GM19351 (cell line): ENCODE measurements around the gene CCDC146.
"Not testable (repeated sequence)": the region's sequence is repeated elsewhere in the genome, so short reads cannot be mapped to it uniquely, and the experiment has no call there.

Experiments used
- ATAC-seq: cut with Tn5 transposase; IDR thresholded peaks from one replicate; pipeline ENCODE4 v1.9.1; 2021; ENCODE audit warnings: mild to moderate bottlenecking, moderate library complexity; ENCODE audit not compliant: unreplicated experiment

The CCDC146 gene

DNA sequence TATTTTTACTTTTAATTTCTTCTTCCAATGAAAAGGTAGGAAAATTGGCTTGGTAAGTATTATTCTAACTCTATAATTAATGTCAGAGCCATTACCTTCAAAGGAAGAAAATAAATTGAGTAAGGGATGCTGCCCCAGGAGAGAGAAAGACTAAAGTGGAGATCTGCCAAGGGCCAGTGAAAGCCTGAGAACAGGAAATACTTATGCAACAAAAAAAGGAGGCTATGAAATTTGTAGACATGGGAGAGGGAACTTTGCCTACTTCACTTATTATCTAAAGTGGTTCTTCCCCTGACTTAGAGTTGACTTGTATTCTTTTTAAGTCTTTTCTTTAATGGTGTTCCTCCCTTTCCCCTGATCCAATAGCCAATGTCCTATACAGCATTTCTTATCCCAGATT lies 29.8 kb downstream of the CCDC146 start:
- not testable (repeated sequence) for ATAC-seq

DNA sequence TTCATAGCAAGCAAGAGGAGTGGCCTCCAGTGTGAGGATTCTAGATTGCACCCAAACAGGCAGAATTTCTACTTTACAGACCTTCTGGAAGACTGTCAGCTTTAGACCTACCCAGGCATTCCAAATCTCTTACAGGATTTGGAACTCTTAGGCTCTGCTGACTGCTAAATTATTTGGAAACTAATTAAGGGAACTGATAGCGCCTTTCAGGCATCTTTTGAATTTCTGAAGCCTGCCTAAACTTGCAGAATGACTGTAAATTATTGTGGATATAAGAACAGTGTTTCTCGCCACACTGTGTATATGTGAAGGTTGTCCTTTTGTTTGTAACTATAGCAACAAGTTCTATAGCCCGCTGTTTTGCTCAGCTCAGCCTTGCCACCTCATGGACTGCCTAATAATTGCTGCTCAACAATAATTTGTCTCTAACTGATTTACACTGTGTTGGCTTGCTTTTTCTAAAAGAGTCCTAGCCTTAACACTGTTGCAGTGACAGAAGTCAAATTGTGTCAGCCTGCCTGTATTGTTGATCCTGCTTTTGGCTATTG lies 32.6 kb downstream of the CCDC146 start:
- peak; percentile 71 for ATAC-seq

- ATAC-seq, result not testable (repeated sequence)
These were observed 33.4 kb downstream of the CCDC146 start for GRCh38 chr7:77155601-77156377.

DNA sequence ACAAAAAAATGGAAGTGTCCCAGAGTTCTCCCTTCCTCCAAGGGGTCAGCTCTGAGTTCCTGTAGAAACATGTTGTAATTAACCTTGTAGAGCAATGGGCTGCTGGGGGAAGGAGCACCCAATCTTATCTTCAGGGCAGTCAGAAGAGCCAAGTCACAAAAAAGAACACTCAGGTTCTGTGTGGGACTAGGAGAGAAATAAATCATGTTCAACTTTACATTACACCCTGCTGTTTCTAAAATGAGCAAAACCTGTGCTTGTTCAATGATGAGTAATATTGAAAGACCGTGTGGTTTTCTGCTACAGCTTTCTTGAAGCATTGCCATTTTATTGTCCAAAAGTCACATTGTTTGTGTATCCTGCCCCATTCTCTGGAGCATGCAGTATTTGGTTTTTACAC lies 34.6 kb downstream of the CCDC146 start:
- peak; percentile 74 for ATAC-seq

GRCh38 chr7:77157446-77157845 lies 35.0 kb downstream of the CCDC146 start:
- peak; percentile 54 for ATAC-seq

DNA sequence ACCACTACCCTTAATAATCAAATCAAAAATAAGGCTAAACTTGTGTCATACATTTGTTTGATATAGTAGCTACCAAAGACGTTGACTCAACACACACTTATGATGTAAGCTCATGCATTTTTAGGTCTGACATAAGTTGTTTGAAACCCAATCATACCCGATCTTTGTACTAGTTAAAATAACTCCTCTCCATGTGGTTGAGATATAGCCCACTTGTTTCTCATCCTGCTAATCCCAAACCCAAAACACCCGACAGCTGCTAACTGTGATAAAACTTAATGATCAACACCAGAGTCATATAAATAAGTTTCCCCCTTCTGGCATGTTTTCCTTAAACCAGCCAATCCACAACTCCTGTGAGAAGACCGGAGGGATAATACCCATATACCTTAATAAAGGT lies 48.7 kb downstream of the CCDC146 start:
- ATAC-seq, result not testable (repeated sequence)

- ATAC-seq, result not testable (repeated sequence)
These were observed 50.2 kb downstream of the CCDC146 start for GRCh38 chr7:77172437-77173172.

DNA sequence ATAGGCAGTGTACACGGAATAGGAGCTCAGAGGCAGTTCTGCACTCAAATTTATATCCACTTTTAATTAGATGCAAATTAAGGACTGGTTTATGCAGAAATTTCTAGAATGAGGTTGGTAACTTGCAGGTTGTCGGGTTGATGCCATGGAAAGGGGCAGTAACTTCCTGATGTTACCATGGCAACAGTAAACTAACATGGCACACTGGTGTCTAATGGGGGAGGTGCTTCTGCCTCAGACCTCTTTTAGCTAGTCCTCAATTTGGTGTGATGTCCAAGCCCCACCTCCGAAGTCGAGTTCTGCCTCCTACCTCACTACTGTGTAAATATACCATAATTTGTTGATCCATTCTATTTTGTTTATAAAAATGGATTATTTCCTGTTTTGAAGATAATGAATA lies 52.0 kb downstream of the CCDC146 start:
- not testable (repeated sequence) for ATAC-seq

DNA sequence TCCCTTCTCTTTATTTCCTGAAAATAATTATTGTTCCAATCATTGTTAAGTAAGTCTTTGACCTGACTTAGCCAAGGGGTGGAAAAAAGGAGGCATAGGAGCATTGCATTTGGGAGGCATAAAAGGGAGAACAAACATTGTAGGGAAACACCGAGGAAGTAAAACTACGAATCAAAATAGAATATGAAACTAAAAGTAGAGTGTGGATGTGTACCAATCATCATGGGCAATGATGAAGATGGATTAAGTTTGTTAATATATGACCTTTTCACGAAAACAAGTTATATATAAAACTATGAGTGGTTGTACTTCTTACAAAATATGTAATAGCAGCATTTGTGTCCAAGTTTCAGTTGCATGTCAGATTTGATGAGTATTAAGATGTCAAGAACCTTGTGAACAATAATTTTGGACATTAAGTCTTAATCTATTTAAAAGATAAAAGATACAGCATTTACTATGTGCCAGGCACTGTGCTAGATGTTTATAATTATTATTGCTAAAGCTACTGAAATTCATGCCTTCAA lies 52.9 kb downstream of the CCDC146 start:
- ATAC-seq, result not testable (repeated sequence)

GRCh38 chr7:77177321-77177904 lies 55.0 kb downstream of the CCDC146 start:
- not testable (repeated sequence) for ATAC-seq

DNA sequence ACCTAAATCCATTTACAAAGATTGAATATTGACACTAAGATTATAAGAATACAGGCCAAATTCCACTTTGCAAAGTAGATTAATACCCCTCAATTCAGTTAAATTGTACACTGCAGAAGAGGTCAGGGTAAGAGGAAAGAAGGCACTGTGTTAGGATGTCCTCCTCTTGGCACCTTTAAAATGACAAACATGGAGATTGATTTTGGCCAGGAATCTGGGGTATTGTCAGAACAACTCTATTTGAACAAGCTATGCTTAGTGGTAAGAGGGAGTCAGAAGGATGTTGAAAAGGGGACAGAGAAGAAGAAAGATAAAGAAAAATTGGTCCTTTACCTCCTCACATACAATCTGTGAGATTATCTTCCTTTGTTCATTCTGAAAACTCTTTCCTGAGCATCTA lies 55.6 kb downstream of the CCDC146 start:
- ATAC-seq, result not testable (repeated sequence)

- no peak for ATAC-seq
These were observed 58.7 kb downstream of the CCDC146 start for GRCh38 chr7:77181015-77181595.

DNA sequence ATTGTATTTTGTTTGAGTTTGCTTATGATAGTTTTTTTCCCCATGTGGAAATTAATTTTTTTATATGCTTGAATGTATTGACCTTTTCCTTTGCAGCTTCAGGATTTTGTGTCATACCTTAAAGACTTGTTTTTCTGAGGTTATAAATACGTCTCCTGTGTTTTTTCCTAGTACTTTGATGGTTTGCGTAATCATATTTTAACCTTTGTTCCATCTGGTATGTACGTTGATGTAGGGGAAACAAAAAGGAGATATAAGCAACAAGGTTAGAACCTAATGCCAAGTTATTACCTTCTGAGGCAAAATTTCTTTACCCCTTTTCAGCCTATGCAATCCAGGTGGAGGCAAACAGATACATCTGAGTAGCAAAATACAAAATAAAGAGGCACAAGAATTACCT lies 59.3 kb downstream of the CCDC146 start:
- no peak for ATAC-seq

- no peak for ATAC-seq
These were observed 59.8 kb downstream of the CCDC146 start for GRCh38 chr7:77182261-77182660.

DNA sequence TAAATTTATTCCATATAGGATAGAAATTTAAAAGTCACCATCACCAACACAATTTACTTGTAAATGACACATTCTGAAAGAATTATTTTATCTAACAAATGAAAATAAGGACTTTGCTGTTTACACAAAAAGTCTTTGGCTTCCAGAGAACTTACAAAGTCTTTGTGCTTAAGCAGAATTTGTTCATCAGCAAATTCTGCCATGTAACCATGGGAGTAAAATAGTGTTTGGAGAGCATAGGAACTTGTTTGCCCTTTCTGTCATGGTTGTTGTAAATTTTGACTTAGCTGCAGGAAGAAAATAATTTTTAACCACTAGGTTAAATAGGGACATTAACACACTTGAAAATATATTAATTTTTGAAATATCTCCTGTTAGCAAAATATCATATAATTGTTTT lies 62.0 kb downstream of the CCDC146 start:
- no peak for ATAC-seq

DNA sequence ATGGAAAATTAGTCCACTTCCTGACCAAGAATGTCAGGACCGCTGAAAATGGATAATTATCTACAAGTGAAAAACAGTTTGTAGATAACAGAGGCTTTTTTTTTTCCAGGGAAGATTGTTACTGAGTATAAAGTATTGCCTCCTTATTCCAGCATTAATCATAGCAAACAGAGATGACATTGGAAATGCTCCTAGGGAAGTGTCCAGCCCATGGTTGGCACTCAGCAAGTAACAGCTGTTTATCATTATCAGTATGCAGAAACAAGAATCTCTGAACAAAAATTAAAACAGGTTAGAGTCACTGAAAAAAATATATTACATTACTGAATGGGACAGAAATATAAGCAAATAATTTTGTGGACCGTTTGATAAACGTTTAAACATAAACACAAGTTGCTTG lies 62.6 kb downstream of the CCDC146 start:
- ATAC-seq, result no peak

DNA sequence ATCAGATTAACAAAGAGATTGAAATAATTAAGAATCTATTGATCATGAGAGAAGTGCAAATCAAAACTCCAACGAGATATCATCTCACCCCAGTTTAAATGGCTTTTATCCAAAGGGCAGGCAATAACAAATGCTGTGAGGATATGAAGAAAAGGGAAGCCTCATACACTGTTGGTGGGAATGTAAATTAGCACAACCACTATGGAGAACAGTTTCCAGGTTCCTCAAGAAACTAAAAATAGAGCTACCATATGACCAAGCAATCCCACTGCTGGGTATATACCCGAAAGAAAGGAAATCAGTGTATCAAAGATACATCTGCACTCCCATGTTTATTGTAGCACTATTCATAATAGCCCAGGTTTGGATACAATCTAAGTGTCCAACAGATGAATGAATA lies 63.5 kb downstream of the CCDC146 start:
- ATAC-seq, result no peak

DNA sequence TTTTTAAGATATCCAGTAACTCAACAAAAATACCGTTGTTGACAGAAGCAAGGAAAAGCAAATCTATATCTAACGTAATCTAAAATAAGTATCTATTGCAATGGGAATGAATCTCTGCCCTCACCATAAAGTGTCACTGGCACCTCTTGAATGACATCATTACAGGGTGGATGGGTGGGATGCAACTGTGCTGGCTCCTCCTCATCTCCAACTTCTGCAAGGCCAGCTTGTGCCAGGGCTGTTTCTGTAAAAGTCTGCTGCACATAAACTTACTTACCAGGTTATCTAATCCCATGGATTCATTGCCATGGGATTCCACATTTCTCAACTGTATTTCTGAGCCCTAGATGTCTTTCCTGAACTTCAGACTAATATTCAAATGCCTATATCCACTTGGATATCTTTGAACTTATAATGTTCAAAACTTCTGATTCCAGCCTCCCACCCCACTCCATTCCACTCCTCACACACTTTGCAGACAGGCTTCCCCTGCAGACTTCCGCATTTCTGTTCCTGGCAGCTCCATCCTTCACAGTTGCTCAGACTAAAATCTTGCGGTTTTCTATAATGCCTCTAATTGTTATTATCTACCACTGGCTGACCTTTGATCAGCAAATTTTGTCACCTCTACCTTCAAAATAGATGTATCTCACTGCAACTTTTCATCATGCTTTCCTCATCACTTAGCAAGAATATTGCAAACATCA lies 66.5 kb downstream of the CCDC146 start:
- no peak for ATAC-seq

- ATAC-seq, result no peak
These were observed 74.7 kb downstream of the CCDC146 start for GRCh38 chr7:77197141-77197540.
